Astrocyte of the hippocampus (primary cell): ENCODE results near the gene NPC2.

Experiments
- DNase-seq: peaks from one replicate; pipeline ENCODE4 v3.0.0; 2011; ENCODE audit warnings: low read depth, low spot score

The NPC2 gene

DNA sequence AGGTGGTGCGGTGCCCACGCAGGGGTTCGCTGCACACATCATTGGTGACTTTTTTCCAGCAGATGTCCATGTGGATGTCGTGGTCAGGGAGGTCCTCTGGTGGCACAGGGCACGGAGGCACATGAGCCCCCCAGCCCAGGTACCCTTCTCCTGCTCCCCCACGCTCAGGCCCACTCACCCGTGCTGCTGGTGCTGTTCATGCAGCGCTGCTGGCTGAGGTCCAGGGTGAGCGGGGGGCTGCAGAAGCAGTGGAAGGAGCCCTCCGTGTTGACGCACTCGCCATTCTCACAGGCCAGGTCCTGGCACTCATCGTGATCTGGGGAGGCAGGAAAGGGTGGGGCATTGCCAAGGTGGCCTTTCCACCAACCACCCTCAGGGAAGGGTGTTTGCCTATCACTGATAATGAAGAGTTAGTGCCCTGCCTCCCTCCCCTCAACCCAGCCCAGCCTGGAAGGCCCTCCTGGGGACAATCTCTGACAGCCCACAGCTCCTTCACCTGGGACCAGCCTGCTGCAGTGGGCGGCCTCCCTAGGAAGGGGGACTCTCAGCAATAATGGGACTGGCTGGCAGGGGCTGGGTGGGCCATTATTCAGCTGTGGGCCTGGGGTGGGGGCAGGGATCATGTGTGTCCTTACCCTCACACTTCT lies 10.3 kb upstream of the NPC2 start:
- DNase-seq, result no peak

- peak; percentile 71 for DNase-seq
These were observed 9.3 kb upstream of the NPC2 start for GRCh38 chr14:74502236-74503019.

- DNase-seq, result no peak
These were observed 8.6 kb upstream of the NPC2 start for GRCh38 chr14:74501691-74502090.

DNA sequence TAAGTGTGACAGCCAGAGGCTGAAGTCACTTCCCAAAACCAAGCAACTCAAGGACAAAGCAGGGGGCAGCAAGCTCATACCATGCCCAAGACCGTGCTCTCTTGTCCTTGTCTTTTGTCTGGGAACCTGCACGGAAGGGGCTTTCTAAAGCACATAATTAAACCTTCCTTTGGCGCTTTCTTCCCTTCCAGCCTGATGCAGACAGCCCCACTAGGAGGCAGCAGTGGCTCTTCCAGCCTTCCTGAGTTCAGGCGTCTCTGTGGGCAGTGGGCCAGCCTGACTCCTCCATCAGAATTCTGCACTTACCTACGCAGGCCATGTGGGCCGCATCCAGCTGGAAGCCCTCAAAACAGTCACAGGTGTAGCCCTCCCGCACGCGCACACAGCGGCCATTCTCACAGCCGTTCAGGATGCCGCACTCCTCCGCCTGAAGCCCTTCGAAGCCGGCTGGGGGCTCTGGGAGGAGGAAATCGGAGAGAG lies 8.1 kb upstream of the NPC2 start:
- DNase-seq, result peak; percentile 94

DNA sequence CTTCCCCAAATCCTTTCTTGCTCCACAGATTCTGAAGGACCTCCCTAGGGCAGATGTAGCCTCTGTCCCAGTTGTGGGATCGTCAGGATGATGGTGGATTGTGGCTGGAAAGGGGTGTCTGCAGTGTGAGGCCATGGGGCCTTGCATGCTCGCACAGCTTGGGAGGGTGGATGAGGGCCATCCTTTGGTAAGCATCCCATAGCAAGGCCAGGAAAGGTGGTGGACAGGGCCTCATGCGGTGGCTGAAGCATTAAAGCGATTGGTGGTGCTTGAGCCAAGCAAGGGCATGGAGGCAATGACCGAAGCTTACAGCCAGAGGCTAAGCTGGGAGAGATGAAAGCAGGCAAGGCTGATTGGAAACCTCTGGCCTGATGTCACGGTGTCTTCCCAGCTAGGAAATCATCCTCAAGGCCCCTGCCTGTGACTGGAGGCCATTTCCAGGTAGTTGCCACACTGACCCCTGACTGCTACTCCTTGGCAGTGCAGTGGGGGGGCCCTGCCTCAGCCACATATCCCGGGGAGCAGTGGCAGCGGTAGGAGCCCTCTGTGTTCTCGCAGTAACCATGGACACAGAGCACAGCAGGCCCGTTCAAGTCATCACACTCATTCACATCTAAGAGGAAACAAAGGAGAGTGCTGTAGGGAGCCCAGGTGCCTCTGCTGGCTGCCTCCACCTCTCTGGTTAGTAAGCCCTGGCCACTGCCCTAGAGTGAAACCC lies 7.5 kb upstream of the NPC2 start:
- DNase-seq, result peak; percentile 29

GRCh38 chr14:74495356-74495755 lies 2.3 kb upstream of the NPC2 start:
- no peak for DNase-seq

- DNase-seq, result peak; percentile 100
These were observed 497 bp upstream of the NPC2 start, which contains the start of gene ISCA2 for GRCh38 chr14:74493343-74494261. Gene ISCA2 (plus strand): TSS chr14:74493765. CDS start chr14:74493775, 10 bp downstream.

- peak; percentile 46 for DNase-seq
These were observed 939 bp downstream of the NPC2 start for GRCh38 chr14:74491956-74492775.

DNA sequence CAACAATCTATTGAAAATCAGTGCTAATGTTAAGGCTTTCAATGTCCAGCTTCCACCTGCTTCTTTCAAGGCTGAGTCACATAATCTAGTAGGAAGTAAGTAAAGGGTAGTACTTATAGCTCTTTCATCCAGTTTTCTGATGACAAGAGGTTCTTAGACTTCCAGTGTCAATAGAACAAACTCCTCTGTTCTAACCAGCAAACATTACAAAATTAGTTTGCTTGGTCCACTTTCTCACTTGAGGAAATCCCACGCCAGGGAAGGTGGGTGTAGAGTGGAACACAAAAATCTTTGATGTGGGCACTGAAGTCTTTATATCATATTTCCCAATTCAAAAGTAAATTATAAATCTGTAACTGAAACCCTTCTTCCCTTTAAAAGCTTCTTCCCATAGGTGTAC lies 2.6 kb downstream of the NPC2 start:
- no peak for DNase-seq

DNA sequence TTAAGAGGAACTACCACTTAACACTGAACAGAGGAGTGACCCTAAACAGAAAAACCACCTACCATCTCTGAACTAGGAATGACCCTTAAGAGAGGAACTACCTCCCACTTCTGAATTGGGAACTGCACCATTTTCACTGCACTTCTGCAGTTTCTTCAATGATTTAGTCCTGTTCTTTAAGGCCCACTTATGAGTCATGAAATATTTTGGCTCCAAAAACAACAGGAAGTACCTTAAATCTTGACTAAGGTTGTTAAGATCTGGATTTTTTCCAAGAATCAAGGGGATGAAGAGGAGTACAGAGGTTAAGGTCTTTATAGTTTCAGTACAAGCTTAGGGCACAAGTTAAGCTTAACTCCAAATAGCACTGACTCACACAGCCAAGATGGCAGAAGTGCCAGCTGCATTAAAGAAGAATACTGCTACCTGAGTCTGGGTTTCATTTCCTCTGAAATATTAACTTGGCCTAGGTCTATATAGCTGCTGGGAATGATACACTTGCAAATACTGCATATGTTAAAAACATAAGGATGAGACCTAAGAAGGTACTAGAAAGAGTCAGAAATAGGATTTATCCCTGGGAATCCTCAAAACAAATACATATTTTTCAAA lies 4.2 kb downstream of the NPC2 start:
- peak; percentile 51 for DNase-seq

GRCh38 chr14:74486164-74486563 lies 6.9 kb downstream of the NPC2 start:
- no peak for DNase-seq

GRCh38 chr14:74483321-74483720 lies 9.8 kb downstream of the NPC2 start:
- no peak for DNase-seq

- DNase-seq, result no peak
These were observed 10.5 kb downstream of the NPC2 start for GRCh38 chr14:74482571-74482970.

GRCh38 chr14:74480046-74480445 lies 13.1 kb downstream of the NPC2 start:
- DNase-seq, result no peak

- DNase-seq, result peak; percentile 58
These were observed 14.0 kb downstream of the NPC2 start for GRCh38 chr14:74478996-74479635.

GRCh38 chr14:74476607-74477006 lies 16.5 kb downstream of the NPC2 start:
- no peak for DNase-seq

GRCh38 chr14:74476107-74476506 lies 17.0 kb downstream of the NPC2 start:
- DNase-seq, result no peak

DNA sequence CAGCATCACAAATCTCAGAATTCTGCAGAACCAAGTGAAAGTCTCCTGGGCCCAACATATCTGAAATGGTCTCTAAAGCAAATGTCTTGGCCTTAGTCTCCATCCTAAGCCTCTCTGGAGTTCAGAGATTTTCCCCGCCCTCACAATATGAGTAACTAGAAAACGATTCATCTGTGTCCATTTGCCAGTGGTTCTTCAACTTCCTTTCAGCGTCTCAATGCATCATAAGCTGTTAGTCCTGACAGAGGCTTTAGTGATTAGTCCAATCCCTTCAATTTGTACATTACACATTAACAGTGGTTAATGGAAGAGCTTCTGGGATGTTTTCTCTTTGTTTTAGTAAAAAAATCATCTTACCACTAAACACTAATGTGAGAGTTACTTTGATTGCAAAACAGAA lies 17.4 kb downstream of the NPC2 start:
- peak; percentile 54 for DNase-seq

DNA sequence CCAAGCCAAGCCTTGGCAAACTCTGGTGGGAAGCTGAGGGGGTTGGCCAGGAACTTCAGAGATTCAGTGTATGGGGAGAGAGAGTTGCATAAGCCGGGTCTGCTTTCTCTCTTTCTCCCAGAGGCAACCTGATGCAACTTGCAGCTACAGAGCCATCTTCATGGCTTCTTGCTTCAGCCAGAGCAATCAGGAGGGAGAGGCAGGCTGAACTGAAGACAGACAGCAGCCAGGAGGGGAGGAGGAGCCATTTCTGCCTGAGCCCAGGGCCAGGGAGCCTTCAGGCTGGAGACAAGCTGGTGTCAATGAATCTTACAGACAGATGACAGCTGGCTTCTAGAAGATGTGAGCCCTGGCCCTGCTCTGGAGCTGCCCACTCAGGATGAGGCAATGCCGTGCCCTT lies 18.7 kb downstream of the NPC2 start:
- no peak for DNase-seq
